SH-SY5Y (cell line): ENCODE data around the gene MAN1C1.

Source experiments
- GATA2 ChIP-seq: IDR thresholded peaks from 2 replicates; pipeline ENCODE4 v1.6.1; 2011; ENCODE audit warnings: mild to moderate bottlenecking, low read depth, low read length
- GATA3 ChIP-seq: IDR thresholded peaks from 2 replicates; pipeline ENCODE4 v1.6.1; 2011; ENCODE audit warnings: low read depth, mild to moderate bottlenecking, low read length, moderate library complexity

The MAN1C1 gene

GRCh38 chr1:25724201-25724600 is 107.6 kb downstream of the MAN1C1 start:
- no peak for TF ChIP-seq GATA3
- TF ChIP-seq GATA2: no peak

GRCh38 chr1:25724966-25725365 is 108.4 kb downstream of the MAN1C1 start:
- TF ChIP-seq GATA3 (no peak), GATA2 (no peak)

- no peak for TF ChIP-seq GATA3
- TF ChIP-seq GATA2: no peak
Measured at GRCh38 chr1:25725482-25725881, 108.9 kb downstream of the MAN1C1 start.

DNA sequence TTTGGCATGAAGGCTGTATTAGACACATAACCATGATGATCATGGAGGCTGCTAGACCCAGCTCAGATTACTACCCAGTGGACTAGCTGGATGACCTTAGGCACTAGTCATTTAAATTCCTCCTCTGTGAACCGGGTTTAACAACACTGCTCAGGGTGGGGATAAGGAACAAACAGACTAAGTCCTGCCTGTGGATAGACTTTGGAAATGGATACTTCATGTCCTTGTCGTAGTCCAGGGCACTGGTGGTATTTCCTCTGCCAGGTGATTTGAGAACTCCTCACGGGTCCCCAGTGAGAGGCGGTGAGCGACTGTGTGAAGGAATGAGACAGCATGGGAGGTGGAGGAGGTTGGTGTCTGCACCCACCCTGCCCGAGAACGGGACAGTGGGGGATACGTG is 110.5 kb downstream of the MAN1C1 start:
- TF ChIP-seq GATA2 (no peak), GATA3 (no peak)

GRCh38 chr1:25727635-25728286 is 111.2 kb downstream of the MAN1C1 start:
- TF ChIP-seq GATA3 (no peak), GATA2 (peak; percentile 35; the same call in 1 of the 2 replicates)

GRCh38 chr1:25728301-25728935 is 111.8 kb downstream of the MAN1C1 start:
- TF ChIP-seq GATA3: no peak
- no peak for TF ChIP-seq GATA2

DNA sequence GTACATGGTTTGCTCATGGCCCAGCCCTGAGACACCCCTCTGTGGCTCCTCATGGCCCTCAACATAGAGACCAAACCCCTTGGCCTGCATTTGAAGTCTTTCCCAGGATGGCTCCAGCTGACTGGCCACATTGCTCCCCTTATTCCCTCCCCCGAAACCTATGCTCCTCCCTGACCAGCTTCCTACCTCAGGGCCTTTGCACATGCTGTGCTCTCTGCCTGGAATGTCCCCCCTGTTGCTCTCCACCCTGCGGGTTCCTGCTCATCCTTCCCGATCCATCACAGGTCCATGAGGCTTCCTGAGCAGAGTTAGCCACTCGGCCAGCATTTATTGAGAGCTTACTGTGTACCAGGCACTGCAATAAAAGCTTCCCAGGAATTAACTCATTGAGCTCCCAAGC is 112.5 kb downstream of the MAN1C1 start:
- no peak for TF ChIP-seq GATA3
- no peak for TF ChIP-seq GATA2

DNA sequence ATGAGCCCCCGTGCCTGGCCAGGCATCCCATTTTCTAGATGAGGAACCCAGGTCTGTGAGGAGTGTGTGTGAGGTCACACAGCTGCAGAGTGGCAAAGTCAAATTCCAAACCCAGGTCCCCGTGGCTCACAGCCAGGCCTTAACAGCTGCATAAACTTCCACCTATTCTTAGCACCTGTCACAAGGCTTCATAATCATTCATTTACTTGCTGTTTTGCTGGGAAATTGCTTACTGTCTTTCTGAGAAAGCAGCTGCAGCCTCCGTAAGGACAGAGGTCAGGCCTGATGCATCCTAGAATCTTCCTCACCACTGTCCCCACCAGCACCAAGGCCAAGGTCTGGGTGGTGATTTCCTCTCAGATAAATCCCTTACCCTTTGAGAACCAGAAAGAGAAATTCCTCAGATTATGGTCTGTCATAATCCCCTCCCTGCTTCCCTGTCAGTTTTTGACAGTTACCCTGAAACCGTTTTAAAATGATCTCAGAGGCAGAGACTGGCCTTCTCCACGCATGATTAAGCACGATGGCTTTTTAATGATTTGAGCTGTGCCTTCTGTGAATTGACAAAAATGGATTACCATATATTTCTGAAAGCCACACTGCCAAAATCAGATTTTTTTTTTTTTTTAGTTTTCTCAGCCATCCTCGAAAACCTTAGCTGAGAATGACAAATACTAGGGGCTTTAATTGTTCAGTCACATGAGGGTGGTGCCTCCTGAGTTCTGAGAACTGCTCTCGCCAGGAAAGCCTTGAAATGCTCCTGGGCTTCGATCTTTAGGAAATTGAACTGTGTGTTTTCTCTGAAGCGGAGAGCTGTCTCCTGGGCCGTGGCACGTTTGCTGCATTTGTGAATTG is 113.4 kb downstream of the MAN1C1 start:
- 0 out of 2 replicates have a peak, but pooled peaks have one; percentile 10 for TF ChIP-seq GATA2
- TF ChIP-seq GATA3: no peak

DNA sequence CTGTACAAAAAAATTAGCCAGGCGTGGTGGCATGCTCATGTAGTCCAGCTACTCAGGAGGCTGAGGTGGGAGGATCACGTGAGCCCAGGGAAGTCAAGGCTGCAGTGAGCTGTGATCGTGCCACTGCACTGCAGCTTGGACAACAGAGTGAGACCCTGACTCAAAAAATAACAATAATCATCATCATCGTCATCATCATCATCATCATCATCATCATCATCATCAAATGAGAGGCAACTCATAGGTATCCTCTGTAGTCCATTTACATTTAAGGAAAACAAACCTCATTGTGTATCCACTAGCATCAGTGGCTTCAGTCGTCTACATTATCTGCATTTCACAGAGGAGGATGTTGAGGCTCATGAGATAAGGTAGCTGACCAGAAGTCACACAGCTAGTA is 114.6 kb downstream of the MAN1C1 start:
- TF ChIP-seq GATA3 (no peak), GATA2 (no peak)

GRCh38 chr1:25731626-25732370 is 115.2 kb downstream of the MAN1C1 start:
- TF ChIP-seq GATA2 (no peak), GATA3 (no peak)

DNA sequence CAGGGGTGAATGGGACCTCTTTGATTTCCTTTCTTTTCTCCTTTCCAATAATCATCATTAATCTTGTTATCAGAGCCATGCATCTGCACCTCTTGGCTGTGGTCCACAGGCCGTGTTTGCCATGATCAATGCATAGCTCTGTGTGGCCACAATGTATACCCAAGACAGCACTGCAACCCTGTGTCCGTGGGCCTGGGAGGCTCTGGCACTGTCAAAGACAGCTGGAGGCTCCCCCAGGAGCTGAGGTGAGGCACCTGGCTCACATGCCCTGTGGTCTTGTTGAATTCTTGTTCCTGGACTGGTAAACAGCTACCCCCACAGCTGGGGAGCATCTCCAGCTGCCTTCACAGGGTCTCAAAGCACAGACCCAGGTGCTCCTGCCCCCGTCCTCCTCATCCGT is 116.2 kb downstream of the MAN1C1 start:
- no peak for TF ChIP-seq GATA2
- no peak for TF ChIP-seq GATA3

- TF ChIP-seq GATA2 (no peak), GATA3 (no peak)
Measured at GRCh38 chr1:25733271-25733670, 116.7 kb downstream of the MAN1C1 start.

- no peak for TF ChIP-seq GATA2
- no peak for TF ChIP-seq GATA3
Measured at GRCh38 chr1:25735956-25736529, 119.5 kb downstream of the MAN1C1 start.
